SK-N-SH treated with all-trans-retinoic acid at 6 μM for 48 hours (cell line): Measurements from ENCODE around the gene HSPA5.
A peak's percentile ranks its signal among the peaks of the same experiment; 100 is the strongest.
"Not testable (repeated sequence)": the region's sequence is repeated elsewhere in the genome, so short reads cannot be mapped to it uniquely, and the experiment has no call there.

ENCODE experiments used
- ATAC-seq: fragments of 200-7000 bp; cut with Tn5 transposase; 3 replicates; pipeline ENCODE4 v1.9.1; 2020; ENCODE audit warnings: mild to moderate bottlenecking, moderate library complexity
- ARNTL ChIP-seq: fragments of 450-650 bp; formaldehyde crosslinking; IDR thresholded peaks from 2 replicates; pipeline ENCODE4 v1.5.0; 2020; ENCODE audit warnings: low read depth, mild to moderate bottlenecking, moderate library complexity, borderline replicate concordance
- BACH2 ChIP-seq: fragments of 250-450 bp; sonication (Bioruptor Pico); IDR thresholded peaks from 2 replicates; pipeline ENCODE4 v1.9.0; 2021; ENCODE audit warnings: mild to moderate bottlenecking, borderline replicate concordance
- GLIS3 ChIP-seq: fragments of 250-450 bp; sonication (Bioruptor Pico); IDR thresholded peaks from 2 replicates; pipeline ENCODE4 v1.5.0; 2020; ENCODE audit warnings: mild to moderate bottlenecking, moderate library complexity
- ISL1 ChIP-seq: fragments of 250-450 bp; sonication (Bioruptor Pico); IDR thresholded peaks from 2 replicates; pipeline ENCODE4 v2.1.2; 2022; ENCODE audit warnings: mild to moderate bottlenecking, moderate library complexity
- PPARA ChIP-seq: fragments of 250-450 bp; sonication (Bioruptor Pico); IDR thresholded peaks from 2 replicates; pipeline ENCODE4 v1.5.0; 2020; ENCODE audit warnings: mild to moderate bottlenecking, borderline replicate concordance
- RARB ChIP-seq: fragments of 250-450 bp; sonication (Bioruptor Pico); IDR thresholded peaks from 2 replicates; pipeline ENCODE4 v1.8.0; 2021; ENCODE audit warnings: mild to moderate bottlenecking, moderate library complexity
- SNAI2 ChIP-seq: fragments of 250-450 bp; sonication (Bioruptor Pico); IDR thresholded peaks from 2 replicates; pipeline ENCODE4 v1.5.0; 2020; ENCODE audit warnings: mild to moderate bottlenecking, moderate library complexity
- TCF4 ChIP-seq: fragments of 250-450 bp; sonication (Bioruptor Pico); IDR thresholded peaks from 2 replicates; pipeline ENCODE4 v1.8.0; 2021; ENCODE audit warnings: mild to moderate bottlenecking, moderate library complexity, borderline replicate concordance
- TOX ChIP-seq: fragments of 250-450 bp; sonication (Bioruptor Pico); IDR thresholded peaks from 2 replicates; pipeline ENCODE4 v1.8.0; 2021; ENCODE audit warnings: mild to moderate bottlenecking, moderate library complexity, borderline replicate concordance
- ZC3H10 ChIP-seq: fragments of 250-450 bp; sonication (Bioruptor Pico); IDR thresholded peaks from 2 replicates; pipeline ENCODE4 v1.5.1; 2021; ENCODE audit warnings: mild to moderate bottlenecking, moderate library complexity
- ZFP3 ChIP-seq: fragments of 250-450 bp; sonication (Bioruptor Pico); IDR thresholded peaks from 2 replicates; pipeline ENCODE4 v1.5.0; 2020; ENCODE audit warnings: mild to moderate bottlenecking, moderate library complexity
- ZFP30 ChIP-seq: fragments of 450-650 bp; formaldehyde crosslinking; IDR thresholded peaks from 2 replicates; pipeline ENCODE4 v1.5.0; 2022; ENCODE audit warnings: mild to moderate bottlenecking, moderate library complexity
- ZNF565 ChIP-seq: fragments of 450-650 bp; formaldehyde crosslinking; conservative IDR thresholded peaks from 2 replicates; pipeline ENCODE4 v1.5.0; 2020; ENCODE audit warnings: low read depth, mild to moderate bottlenecking, moderate library complexity
- ZNF70 ChIP-seq: fragments of 450-650 bp; formaldehyde crosslinking; IDR thresholded peaks from 2 replicates; pipeline ENCODE4 v1.5.0; 2020; ENCODE audit warnings: mild to moderate bottlenecking, moderate library complexity
- TF ChIP-seq, protein P1 (sequence below): fragments of 250-450 bp; sonication (Bioruptor Pico); IDR thresholded peaks from 2 replicates; pipeline ENCODE4 v1.5.0; 2020; ENCODE audit warnings: mild to moderate bottlenecking, moderate library complexity
- TF ChIP-seq, protein P2 (sequence below): fragments of 250-450 bp; sonication (Bioruptor Pico); IDR thresholded peaks from 2 replicates; pipeline ENCODE4 v1.8.0; 2021; ENCODE audit warnings: low read depth, mild to moderate bottlenecking, moderate library complexity, borderline replicate concordance
- TF ChIP-seq, protein P3 (sequence below): fragments of 250-450 bp; sonication (Bioruptor Pico); IDR thresholded peaks from 2 replicates; pipeline ENCODE4 v1.8.0; 2020; ENCODE audit warnings: mild to moderate bottlenecking, moderate library complexity, borderline replicate concordance
- TF ChIP-seq, protein P4 (sequence below): fragments of 250-450 bp; sonication (Bioruptor Pico); IDR thresholded peaks from 2 replicates; pipeline ENCODE4 v1.5.1; 2021; ENCODE audit warnings: mild to moderate bottlenecking, moderate library complexity
- TF ChIP-seq, protein P5 (sequence below): fragments of 250-450 bp; sonication (Bioruptor Pico); IDR thresholded peaks from 2 replicates; pipeline ENCODE4 v1.5.1; 2020; ENCODE audit warnings: low read depth, mild to moderate bottlenecking, moderate library complexity

HSPA5 gene

DNA sequence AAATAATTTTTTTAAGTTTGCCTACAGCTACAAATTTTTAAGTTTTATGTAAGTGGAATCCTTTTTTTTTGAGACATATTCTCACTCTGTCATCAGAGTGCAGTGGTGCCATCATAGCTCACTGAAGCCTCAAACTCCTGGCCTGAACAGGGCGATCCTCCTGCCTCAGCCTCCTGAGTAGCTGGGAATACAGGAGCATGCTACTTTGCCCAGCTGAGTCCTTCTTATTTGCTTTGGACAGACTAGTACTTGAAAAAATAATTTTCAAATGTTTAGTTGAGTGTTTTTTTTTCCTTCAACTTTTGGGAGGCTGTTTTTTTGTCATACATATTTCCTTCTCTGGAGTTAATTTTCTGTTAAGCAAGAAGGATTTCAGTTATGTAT is 27.9 kb upstream of the HSPA5 start:
- no peak for TF ChIP-seq TCF4 (CRISPR knock-in tag)
- TF ChIP-seq ZC3H10, result no peak
- no peak for ATAC-seq

DNA sequence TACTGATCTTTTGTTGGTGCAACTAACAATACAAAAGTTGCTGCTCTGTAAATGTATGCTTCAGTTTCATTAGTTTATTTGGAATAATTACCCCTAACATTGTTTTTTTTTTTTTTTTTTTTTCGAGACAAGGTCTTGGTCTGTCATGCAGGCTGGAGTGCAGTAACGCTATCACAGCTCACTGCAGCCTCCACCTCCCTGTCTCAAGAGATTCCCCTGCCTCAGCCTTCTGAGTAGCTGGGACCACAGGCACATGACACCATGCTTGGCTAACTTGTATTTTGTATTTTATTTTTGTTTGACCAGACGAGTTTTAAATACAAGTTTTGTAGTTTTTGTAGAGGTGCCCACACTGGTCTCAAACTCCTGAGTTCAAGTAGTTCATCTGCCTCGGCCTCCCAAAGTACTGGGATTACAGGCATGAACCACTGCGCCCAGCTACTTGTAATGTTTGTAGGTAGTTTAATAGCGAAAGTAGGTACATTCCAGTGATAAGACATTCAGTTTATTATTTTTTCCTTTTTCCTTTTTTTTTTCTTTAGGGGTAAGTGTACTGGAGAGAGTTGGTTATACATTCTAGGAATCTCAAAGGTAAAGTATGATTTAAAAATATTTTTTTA is 27.4 kb upstream of the HSPA5 start:
- no peak for ATAC-seq
- TF ChIP-seq ZFP30 (CRISPR knock-in tag) (no peak), SNAI2 (CRISPR knock-in tag) (no peak), TCF4 (CRISPR knock-in tag) (no peak), BACH2 (no peak), TOX (CRISPR knock-in tag) (no peak), GLIS3 (CRISPR knock-in tag) (no peak), ZC3H10 (no peak)
- TF ChIP-seq, protein P1, sequence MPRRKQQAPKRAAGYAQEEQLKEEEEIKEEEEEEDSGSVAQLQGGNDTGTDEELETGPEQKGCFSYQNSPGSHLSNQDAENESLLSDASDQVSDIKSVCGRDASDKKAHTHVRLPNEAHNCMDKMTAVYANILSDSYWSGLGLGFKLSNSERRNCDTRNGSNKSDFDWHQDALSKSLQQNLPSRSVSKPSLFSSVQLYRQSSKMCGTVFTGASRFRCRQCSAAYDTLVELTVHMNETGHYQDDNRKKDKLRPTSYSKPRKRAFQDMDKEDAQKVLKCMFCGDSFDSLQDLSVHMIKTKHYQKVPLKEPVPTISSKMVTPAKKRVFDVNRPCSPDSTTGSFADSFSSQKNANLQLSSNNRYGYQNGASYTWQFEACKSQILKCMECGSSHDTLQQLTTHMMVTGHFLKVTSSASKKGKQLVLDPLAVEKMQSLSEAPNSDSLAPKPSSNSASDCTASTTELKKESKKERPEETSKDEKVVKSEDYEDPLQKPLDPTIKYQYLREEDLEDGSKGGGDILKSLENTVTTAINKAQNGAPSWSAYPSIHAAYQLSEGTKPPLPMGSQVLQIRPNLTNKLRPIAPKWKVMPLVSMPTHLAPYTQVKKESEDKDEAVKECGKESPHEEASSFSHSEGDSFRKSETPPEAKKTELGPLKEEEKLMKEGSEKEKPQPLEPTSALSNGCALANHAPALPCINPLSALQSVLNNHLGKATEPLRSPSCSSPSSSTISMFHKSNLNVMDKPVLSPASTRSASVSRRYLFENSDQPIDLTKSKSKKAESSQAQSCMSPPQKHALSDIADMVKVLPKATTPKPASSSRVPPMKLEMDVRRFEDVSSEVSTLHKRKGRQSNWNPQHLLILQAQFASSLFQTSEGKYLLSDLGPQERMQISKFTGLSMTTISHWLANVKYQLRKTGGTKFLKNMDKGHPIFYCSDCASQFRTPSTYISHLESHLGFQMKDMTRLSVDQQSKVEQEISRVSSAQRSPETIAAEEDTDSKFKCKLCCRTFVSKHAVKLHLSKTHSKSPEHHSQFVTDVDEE (CRISPR knock-in tag), result no peak
- TF ChIP-seq, protein P2, sequence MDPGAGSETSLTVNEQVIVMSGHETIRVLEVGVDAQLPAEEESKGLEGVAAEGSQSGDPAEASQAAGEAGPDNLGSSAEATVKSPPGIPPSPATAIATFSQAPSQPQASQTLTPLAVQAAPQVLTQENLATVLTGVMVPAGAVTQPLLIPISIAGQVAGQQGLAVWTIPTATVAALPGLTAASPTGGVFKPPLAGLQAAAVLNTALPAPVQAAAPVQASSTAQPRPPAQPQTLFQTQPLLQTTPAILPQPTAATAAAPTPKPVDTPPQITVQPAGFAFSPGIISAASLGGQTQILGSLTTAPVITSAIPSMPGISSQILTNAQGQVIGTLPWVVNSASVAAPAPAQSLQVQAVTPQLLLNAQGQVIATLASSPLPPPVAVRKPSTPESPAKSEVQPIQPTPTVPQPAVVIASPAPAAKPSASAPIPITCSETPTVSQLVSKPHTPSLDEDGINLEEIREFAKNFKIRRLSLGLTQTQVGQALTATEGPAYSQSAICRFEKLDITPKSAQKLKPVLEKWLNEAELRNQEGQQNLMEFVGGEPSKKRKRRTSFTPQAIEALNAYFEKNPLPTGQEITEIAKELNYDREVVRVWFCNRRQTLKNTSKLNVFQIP (CRISPR knock-in tag), result no peak
- TF ChIP-seq, protein P3, sequence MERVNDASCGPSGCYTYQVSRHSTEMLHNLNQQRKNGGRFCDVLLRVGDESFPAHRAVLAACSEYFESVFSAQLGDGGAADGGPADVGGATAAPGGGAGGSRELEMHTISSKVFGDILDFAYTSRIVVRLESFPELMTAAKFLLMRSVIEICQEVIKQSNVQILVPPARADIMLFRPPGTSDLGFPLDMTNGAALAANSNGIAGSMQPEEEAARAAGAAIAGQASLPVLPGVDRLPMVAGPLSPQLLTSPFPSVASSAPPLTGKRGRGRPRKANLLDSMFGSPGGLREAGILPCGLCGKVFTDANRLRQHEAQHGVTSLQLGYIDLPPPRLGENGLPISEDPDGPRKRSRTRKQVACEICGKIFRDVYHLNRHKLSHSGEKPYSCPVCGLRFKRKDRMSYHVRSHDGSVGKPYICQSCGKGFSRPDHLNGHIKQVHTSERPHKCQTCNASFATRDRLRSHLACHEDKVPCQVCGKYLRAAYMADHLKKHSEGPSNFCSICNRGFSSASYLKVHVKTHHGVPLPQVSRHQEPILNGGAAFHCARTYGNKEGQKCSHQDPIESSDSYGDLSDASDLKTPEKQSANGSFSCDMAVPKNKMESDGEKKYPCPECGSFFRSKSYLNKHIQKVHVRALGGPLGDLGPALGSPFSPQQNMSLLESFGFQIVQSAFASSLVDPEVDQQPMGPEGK, result no peak
- TF ChIP-seq, all 23 proteins: peak for 0

DNA sequence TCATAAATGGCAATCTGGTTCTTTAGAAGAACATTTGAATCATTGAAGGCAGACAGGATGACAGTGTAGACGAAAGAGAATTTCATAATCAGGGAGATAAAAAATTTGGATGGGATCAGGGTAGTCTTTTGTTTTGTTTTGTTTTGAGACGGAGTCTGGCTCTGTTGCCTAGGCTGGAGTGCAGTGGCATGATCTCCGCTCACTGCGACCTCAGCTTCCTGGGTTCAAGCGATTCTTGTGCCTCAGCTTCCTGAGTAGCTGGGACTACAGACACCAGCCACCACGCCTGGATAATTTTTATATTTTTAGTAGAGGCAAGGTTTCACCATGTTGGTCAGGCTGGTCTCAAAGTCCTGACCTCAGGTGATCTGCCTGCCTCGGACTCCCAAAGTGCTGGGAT is 22.9 kb upstream of the HSPA5 start:
- not testable (repeated sequence) for ATAC-seq

DNA sequence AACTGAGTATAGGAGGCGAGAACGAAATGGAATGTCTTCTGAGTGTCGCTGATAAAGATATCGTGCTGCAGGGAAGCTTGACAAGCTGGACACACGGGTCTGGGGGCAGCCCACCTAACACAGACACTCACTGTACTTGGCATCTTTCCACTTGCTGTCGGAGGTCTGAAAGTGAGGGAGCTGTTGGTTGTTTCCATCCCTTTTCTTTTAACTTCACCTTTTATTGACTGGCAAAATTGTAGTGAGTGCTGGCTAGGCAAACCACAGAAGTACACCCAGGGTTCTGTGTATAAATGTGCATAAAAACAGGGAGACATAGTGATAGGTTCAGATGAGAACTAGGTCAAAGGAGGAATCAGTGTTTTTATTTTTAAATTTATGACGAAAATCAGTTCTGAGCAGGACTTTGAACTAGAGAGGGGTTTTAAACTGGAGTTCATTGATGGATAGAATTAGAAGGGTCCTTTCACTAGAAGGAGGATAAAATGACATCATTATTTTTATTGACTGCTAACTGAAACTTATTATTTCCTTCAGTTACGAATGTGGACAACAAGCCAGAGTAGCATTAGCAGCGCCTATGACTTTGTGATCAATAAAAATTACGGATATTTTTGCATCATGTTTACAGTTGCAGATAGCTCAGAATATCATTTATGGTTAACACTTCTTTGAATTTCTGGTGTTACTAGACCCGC is 21.3 kb upstream of the HSPA5 start:
- TF ChIP-seq RARB (CRISPR knock-in tag) (no peak), TOX (CRISPR knock-in tag) (no peak), ZNF70 (no peak), SNAI2 (CRISPR knock-in tag) (no peak), TCF4 (CRISPR knock-in tag) (no peak), ISL1 (CRISPR knock-in tag) (no peak), PPARA (CRISPR knock-in tag) (no peak), ZNF565 (CRISPR knock-in tag) (no peak), ZC3H10 (no peak), BACH2 (no peak)
- TF ChIP-seq, protein P4, sequence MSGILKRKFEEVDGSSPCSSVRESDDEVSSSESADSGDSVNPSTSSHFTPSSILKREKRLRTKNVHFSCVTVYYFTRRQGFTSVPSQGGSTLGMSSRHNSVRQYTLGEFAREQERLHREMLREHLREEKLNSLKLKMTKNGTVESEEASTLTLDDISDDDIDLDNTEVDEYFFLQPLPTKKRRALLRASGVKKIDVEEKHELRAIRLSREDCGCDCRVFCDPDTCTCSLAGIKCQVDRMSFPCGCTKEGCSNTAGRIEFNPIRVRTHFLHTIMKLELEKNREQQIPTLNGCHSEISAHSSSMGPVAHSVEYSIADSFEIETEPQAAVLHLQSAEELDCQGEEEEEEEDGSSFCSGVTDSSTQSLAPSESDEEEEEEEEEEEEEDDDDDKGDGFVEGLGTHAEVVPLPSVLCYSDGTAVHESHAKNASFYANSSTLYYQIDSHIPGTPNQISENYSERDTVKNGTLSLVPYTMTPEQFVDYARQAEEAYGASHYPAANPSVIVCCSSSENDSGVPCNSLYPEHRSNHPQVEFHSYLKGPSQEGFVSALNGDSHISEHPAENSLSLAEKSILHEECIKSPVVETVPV (CRISPR knock-in tag), result no peak
- peak; percentile 37 for ATAC-seq

DNA sequence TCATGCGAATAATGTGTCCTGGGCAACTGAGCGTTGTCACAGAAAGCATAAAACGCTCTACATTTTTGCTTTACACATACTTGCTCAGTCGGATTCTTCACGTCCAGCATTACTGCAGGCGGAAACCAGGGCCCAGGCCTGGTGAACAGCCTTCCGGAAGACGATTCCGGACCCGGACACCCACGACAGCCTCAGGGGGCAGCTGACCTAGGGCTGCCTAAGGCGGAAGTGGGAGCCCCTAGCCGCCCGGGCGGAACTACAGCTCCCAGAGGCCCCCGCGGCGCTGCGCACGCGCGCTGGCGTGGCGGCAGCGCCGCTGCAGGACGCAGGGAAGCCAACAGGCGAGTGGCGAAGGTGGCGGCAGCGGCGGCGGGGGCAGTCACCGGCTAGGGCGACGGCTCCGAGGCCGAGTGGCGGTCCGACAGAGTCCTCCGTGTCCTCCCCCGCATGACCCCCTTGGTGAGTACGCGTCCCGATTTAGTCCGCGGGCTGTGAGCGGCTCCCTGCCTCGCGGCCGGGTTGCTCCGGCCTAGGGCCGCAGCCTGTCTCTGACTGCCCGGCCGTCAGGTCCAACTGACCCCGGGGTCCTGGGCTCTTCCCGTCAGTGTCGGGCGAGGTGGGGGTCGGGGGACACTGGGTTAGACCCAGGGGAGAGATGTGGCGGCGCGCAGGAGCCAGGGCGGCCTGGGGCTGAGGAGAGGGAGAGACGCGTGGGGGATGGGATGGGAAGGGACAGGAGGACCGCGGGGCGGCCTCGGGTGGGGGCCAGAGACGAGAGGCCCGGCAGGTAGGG is 20.6 kb upstream of the HSPA5 start, which contains the start of gene GAPVD1:
GAPVD1 (plus strand) TSS at position 326 of the 793 bp plus-strand sequence. CDS start 37,096 bp downstream, outside the sequence.
- peak; percentile 100 for ATAC-seq
- TF ChIP-seq ZFP3 (CRISPR knock-in tag) (no peak), PPARA (CRISPR knock-in tag) (no peak), ARNTL (CRISPR knock-in tag) (no peak)
- TF ChIP-seq, protein P2 (CRISPR knock-in tag), result no peak
- TF ChIP-seq, protein P4 (CRISPR knock-in tag), result no peak
- TF ChIP-seq, protein P5, sequence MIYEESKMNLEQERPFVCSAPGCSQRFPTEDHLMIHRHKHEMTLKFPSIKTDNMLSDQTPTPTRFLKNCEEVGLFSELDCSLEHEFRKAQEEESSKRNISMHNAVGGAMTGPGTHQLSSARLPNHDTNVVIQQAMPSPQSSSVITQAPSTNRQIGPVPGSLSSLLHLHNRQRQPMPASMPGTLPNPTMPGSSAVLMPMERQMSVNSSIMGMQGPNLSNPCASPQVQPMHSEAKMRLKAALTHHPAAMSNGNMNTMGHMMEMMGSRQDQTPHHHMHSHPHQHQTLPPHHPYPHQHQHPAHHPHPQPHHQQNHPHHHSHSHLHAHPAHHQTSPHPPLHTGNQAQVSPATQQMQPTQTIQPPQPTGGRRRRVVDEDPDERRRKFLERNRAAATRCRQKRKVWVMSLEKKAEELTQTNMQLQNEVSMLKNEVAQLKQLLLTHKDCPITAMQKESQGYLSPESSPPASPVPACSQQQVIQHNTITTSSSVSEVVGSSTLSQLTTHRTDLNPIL (CRISPR knock-in tag), result no peak
